GM19043 (cell line): Measurements from ENCODE around the gene SEMA3G.

Experiments used
- ATAC-seq: cut with Tn5 transposase; IDR thresholded peaks from one replicate; pipeline ENCODE4 v1.9.1; 2021; ENCODE audit warnings: low read depth; ENCODE audit not compliant: unreplicated experiment

The SEMA3G gene

DNA sequence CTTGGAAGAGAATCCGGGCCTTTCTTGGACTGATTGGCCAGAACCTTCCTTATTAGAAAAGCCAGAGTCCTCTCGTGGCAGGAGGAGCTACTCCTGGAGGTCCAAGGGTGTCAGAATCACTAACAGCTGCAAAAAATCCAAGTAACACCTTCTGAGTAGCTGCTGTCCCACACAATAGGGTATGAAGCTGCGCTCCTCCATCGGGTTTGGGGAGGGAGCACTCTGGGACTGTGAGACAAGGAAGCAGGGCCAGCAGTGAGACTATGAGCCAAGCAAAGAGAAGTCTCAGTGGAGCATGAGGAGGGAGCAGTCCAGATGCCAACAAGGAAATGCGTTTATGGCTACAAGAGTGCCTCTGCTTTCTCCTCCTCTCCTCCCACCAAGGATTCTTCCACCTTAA, 21.7 kb downstream of the SEMA3G start:
- ATAC-seq, result no peak

DNA sequence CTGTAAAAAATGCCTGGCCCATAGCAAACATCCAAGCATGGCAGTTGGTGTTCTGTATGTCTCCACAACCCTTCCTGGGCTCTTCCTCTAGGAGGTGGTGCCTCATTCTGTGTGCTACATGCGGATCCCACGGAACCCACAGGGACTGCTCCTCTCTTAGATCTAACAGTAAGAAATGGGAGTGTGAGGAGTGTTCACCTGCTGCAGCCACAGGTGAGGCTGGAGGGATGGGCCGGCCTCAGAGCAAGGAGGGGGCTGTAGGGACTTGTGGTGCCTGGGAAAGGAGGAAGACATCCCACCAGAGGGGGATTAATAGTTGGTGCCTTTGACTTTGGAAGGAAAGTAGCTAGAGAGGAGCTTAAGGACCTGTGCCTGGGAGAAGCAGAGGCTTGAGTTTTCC, 22.2 kb downstream of the SEMA3G start:
- no peak for ATAC-seq

GRCh38 chr3:52420388-52420787, 24.5 kb downstream of the SEMA3G start:
- no peak for ATAC-seq

GRCh38 chr3:52415800-52416199, 29.1 kb downstream of the SEMA3G start:
- ATAC-seq, result no peak

DNA sequence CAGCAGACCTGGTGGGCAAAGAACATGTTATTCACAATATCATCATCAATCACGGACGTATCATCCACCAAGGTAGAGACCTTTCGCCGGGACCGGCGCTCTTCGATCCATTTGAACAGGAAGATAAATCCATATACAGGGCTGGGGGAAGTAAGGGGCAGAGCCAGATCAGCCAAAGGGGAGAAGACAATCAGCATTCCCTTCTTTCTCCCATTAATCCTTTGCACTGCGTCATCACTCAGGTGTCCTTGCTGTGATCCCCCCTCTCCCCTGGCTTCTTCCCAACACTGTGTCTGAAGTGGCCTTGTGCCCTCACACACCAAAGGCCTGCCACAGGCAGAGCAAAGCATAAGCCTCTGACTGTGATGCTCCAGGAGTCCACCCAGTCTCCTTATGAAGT, 36.4 kb downstream of the SEMA3G start:
- no peak for ATAC-seq

DNA sequence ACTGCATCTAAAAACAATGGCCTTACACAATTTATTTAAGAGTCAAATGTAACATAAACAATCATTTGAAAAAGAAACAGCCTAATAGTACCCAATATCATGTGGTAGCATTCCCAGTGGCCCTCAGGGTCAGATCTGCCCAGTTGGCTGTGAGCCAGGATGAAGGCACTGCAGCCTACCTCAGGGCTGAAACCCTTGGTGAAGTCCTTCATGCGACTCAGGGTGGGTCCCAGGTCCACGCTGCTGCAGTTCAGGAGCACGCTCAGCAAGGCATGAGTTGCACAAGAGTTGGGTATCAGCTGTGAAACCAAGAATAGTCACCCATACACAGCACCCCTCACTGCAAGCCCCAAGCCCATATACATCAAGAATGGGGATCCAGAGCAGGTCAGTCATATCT, 37.1 kb downstream of the SEMA3G start:
- ATAC-seq, result no peak

GRCh38 chr3:52406791-52407510, 38.0 kb downstream of the SEMA3G start:
- no peak for ATAC-seq

DNA sequence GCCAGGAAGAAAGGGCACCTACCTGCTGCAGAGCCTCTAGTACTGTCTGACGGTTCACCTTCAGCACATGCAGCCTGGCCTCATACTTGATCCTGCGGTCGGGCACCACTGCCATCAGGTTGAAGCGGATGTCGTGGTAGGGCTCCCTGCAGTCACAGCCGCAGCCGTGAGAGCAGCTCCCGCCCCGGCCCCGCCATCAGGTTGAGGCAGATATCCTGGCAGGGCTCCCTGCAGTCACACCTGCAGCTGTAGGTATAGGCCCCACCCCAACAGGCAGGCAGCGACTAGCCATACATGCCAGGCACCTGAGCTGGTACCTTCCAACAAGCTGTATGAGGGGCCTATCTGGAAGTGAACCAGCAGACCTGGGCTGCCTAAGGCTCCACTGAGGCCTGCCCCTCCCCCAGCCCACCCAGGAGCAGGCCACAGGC, 38.7 kb downstream of the SEMA3G start:
- ATAC-seq, result no peak

GRCh38 chr3:52405601-52406110, 39.2 kb downstream of the SEMA3G start:
- ATAC-seq, result no peak

- ATAC-seq, result no peak
These were observed 39.8 kb downstream of the SEMA3G start for GRCh38 chr3:52405066-52405465.

DNA sequence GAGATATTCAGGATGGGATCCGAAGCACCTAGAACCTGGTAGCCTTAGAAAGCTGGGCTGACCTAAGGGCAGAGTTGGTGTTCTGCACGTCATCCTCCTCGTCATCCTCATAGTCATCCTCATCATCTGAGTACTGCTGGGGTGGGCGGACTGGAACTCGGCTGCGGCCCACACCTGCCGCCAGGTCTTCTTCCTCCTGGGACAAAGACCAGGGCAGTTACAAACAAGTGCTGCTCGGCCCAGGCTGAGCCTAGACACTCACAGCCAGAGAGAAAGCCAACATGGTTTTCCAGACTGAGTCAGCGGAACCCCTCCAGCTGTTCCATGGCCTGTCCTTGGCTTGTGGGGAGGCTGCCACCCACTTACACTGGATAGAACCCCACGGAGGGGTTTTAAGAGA, 40.5 kb downstream of the SEMA3G start:
- no peak for ATAC-seq

GRCh38 chr3:52403955-52404354, 40.9 kb downstream of the SEMA3G start:
- no peak for ATAC-seq

DNA sequence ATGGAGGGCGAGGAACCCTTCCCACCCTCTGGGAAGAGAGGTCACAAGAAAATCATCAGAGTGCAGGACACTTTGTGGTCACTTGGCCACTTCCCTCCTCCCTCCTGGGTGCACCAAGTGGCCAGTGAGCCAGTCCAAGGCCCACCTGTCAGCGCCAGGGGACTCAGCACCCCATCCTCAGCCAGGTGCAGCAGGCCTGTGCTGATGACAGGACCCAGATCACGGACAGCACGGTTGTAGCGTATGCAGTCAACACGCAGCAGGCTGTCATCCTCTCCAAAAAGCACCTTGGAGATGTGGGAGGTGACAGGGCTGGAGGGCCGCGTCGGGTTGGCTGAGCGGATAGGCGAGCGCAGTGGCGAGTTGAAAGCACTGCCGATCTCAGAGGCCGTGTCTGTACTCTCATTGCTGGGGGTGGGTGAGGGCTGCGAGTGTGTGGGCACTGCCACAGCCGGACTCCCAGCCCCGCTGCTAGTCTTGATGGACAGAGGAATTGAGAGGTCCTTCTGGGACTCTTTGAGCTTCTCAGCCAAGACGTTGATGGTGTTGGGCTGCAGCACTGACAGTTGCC, 41.5 kb downstream of the SEMA3G start:
- ATAC-seq, result no peak

GRCh38 chr3:52402706-52403270, 42.1 kb downstream of the SEMA3G start:
- ATAC-seq, result no peak

- no peak for ATAC-seq
These were observed 42.8 kb downstream of the SEMA3G start for GRCh38 chr3:52402101-52402521.

DNA sequence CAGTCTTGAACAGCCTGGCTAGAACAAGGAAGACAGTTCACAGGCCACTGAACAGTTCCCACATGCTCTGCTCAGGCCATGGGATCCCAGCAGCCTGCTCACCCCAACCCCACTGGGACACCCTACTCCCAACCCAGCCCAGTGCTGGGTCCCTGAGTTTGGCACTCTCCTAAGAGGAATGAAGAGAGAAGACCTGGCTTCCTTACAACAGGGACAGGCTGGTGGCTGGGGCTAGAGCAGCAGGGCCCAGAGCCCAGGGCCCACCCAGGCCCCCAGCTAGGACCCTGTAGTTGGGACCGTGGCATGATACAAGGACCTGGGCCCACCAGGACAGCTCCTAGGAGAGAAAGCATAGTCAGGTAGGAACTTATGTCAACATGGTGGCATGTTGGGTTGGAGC, 43.4 kb downstream of the SEMA3G start:
- no peak for ATAC-seq

GRCh38 chr3:52401021-52401420, 43.9 kb downstream of the SEMA3G start:
- no peak for ATAC-seq

DNA sequence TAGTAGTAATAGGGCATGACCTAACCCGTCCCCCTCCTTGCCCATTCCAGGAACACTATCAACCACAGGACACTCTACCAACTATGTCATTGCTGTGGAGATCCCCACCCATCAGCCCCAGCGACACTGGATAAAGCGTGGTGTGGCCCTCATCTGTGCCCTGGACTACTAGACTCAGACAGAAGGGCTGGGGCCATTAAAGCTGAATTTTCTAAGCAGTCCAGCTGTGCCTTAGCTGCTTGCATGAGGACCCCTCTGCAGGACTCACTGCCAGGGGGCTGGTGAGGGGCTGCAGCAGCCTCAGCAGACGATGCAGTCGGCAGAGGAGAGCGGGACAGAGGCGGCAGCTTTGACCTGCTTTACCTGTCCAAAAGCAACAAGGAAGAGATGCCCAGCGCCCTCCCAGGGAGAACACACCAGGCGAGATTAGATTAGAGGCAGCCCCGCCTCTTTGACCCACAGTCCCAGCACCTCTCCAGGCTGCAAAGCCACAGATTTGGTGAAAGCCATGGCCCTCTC, 44.6 kb downstream of the SEMA3G start:
- no peak for ATAC-seq

GRCh38 chr3:52399593-52399992, 45.3 kb downstream of the SEMA3G start:
- ATAC-seq, result no peak

DNA sequence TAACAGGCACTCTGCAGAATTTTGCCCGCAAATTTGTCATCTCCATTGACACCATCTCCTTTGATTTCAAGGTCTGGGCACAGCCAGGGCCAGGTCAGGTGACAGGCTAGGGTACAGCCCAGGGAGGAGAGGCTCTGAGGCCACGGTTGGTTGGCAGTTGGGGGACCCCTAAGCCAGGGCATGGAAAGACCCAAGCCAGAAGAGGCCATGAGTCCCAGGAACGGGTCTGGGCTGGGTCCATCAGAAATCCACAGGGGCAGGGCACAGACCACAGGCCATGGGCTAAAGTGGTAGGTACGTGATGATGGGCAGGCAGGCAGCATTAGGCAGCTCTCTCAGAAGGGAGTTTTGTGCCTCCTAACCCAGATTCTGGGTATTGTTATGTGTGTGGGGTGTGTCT, 45.8 kb downstream of the SEMA3G start:
- ATAC-seq, result no peak

- no peak for ATAC-seq
These were observed 46.2 kb downstream of the SEMA3G start for GRCh38 chr3:52398670-52399081.
